T-cell (primary cell): ENCODE measurements around the gene HPCAL1. TPM values are rescaled to one million over a fixed set of nuclear protein-coding genes. Genes with fewer than 3 reads are reported as not detected.

Source experiments
- ATAC-seq, 4 experiments: fragments of 200-7000 bp in 3 of 4; fragments of 150-1000 bp in 1 of 4; cut with Tn5 transposase; replicated peaks in 1 of 4; 1 replicate in 3 of 4; 2 replicates in 1 of 4; pipeline ENCODE4 v1.10.0; 2021; ENCODE audit warnings: moderate library complexity in 3 of 4, mild to moderate bottlenecking in 2 of 4, moderate number of reproducible peaks in 1 of 4
- CTCF ChIA-PET, 2 donors: fragments of 300-600 bp; sonication (Branson Sonifier 250); formaldehyde crosslinking; loops; one replicate each; lab custom pipeline; 2022; ENCODE audit warnings: antibody characterized with exemption in 2 of 2; lab: Charles Lee
- POLR2A ChIA-PET, 2 donors: fragments of 300-600 bp; sonication (Branson Sonifier 250); formaldehyde crosslinking; loops; one replicate each; lab custom pipeline; 2022; ENCODE audit warnings: antibody characterized with exemption in 2 of 2; lab: Charles Lee
- DNase-seq, 35 experiments: peaks; one replicate each; pipeline versions ENCODE4 v3.0.0 to v3.0.0-alpha.2; 2013 to 2023
- H3K27ac ChIP-seq: one replicate; pipeline ENCODE4 v1.5.1; 2013; ENCODE audit warnings: low read length
- H3K27me3 ChIP-seq, 2 experiments: replicated peaks in 1 of 2; 1 replicate in 1 of 2; 2 replicates in 1 of 2; pipeline versions ENCODE4 v1.6.1 to v1.7.0; 2013; ENCODE audit warnings: low read length in 1 of 2, mixed read lengths in 1 of 2; ENCODE audit not compliant: control insufficient read depth in 2 of 2, insufficient read depth in 2 of 2; ENCODE audit errors: extremely low read depth in 1 of 2
- H3K36me3 ChIP-seq, 2 donors: 1 replicate in 1 of 2; 2 replicates in 1 of 2; pipeline versions ENCODE4 v1.6.1 to v1.7.0; 2013; ENCODE audit warnings: low read length in 1 of 2; ENCODE audit not compliant: control insufficient read depth in 2 of 2, insufficient read depth in 1 of 2; ENCODE audit errors: extremely low read depth in 1 of 2
- H3K4me1 ChIP-seq, 2 experiments: 1 replicate in 1 of 2; 2 replicates in 1 of 2; pipeline versions ENCODE4 v1.6.1 to v1.7.0; 2013; ENCODE audit warnings: low read length in 2 of 2, mixed read lengths in 1 of 2; ENCODE audit not compliant: insufficient read depth in 2 of 2, control insufficient read depth in 1 of 2; ENCODE audit errors: extremely low read depth in 1 of 2
- H3K4me3 ChIP-seq, 2 donors: 1 replicate in 1 of 2; 2 replicates in 1 of 2; pipeline versions ENCODE4 v1.5.1 to v1.7.0; 2013; ENCODE audit warnings: mild to moderate bottlenecking in 2 of 2, low read length in 1 of 2, moderate library complexity in 1 of 2; ENCODE audit not compliant: control insufficient read depth in 1 of 2; ENCODE audit errors: extremely low read depth in 1 of 2
- H3K9me3 ChIP-seq: 2 replicates; pipeline ENCODE4 v1.7.0; 2013
- H3K27ac Mint-ChIP-seq, 2 donors: one replicate each; pipeline ENCODE4 v1.8.0; 2020 to 2021; ENCODE audit warnings: mild to moderate bottlenecking in 2 of 2, mixed read lengths in 2 of 2
- H3K27me3 Mint-ChIP-seq, 2 donors: one replicate each; pipeline ENCODE4 v1.8.0; 2021 to 2022; ENCODE audit warnings: mixed read lengths in 2 of 2
- H3K36me3 Mint-ChIP-seq: one replicate; pipeline ENCODE4 v1.8.0; 2021; ENCODE audit warnings: mixed read lengths
- H3K4me1 Mint-ChIP-seq, 3 donors: one replicate each; pipeline ENCODE4 v1.8.0; 2020 to 2022; ENCODE audit warnings: mixed read lengths in 3 of 3, mild to moderate bottlenecking in 1 of 3
- H3K4me3 Mint-ChIP-seq, 3 donors: one replicate each; pipeline ENCODE4 v1.8.0; 2020 to 2022; ENCODE audit warnings: mild to moderate bottlenecking in 3 of 3, mixed read lengths in 3 of 3, moderate library complexity in 3 of 3
- H3K9me3 Mint-ChIP-seq, 3 donors: one replicate each; pipeline ENCODE4 v1.8.0; 2020 to 2022; ENCODE audit warnings: mixed read lengths in 3 of 3
- WGBS: methylation state at CpG from one replicate; pipeline ENCODE4 v1.1.5; 2013; ENCODE audit warnings: missing lambda C conversion rate; ENCODE audit not compliant: insufficient coverage; 5-methylcytosine and 5-hydroxymethylcytosine counted together
- total RNA-seq, 35 experiments: library from RNA in 6 of 35; stranded (reverse) in 6 of 35; fragments of 120-200 nt in 1 of 35; gene quantifications; one replicate each; pipeline versions ENCODE4 v1.2.1 to v1.2.4 and lab custom pipeline; 2013 to 2026

HPCAL1 gene
- total RNA-seq, 5 donors from 2014 or later (not counting 1 experiment from before 2014, with no cell fraction given): 39.5 to 87.3 (median 83.2) TPM

DNA sequence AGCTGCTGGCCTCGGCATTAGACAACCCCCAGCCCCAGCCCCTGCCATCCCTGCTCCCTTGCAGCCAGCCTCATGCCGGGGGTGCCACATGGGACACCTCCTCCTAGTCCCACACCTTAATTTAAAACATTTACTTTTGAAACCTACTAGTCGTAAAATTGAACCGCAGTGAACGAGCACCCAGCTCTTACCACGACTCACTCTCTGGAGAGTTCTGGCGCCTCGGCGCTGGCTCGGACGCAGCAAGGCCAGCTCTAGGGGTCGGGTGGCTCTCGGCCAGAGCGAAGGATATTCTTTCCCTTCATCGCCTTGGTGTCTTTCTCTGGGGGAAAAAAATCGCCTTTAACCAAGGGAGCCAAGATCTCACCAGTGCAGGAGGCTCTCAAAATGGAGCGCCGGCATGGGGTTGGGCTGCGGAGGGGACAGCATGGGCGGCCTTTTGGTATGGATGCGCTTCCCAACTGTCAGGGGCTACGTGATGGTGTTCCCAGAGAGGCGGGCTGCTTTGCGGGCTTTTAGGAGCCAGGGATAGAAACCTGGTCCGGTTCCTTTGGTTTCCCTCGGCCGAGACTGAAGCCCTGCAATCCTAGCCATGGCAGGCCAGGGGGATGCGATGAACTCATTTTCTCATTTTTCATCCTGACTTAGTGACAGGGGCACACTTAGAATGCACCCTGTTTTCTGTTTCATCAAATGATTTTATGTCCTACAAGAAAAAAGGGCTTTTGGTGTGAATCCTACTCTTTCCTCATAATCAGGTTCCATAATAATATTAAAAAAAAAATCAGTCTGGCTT lies 2.0 kb downstream of the HPCAL1 start:
- no peak for ATAC-seq
- CTCF ChIA-PET: interaction anchor here in 1 of 2 donors (0.6 to 3.7 kb wide), 10 partner anchors 22 to 1161 kb away, joined by 3 to 38 read pairs (median 3); partner anchors contain the start of gene E2F6

DNA sequence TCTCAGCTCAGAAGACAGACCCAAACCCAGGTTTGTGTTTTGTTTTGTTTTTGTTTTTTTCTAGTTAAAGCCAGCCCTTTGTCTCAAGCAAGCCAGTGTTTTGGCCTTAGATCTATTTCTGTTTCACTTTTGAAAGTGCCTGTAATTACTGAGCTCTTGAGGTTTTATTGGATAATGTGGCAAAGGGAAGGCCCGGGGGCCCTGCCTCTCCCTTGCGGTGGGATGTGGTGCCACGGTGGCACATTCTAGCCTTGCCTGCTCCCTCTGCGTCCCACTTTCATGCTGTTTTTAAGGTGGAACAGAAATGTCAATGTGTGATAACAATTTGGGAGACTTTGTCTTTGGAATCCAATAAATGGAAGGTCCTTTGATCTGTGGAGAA lies 2.5 kb downstream of the HPCAL1 start:
- H3K27ac ChIP-seq: no peak overlapping the region
- peak in 1 of 4 experiments; percentile 26 for ATAC-seq
- H3K4me1 Mint-ChIP-seq: peaks cover 71 to 77% (median 77%) of the 10 kb centered on the region in 3 donors

More for the DNA sequence above, 2.0 kb downstream of the HPCAL1 start:
- Histone ChIP-seq H3K4me1 (peaks cover 47 to 64% of the 10 kb centered on the region in 2 experiments), H3K27ac (no peak overlapping the region), H3K27me3 (no peaks in the 10 kb centered on the region), H3K36me3 (peaks cover 0 to 2% of the 10 kb centered on the region in 2 donors), H3K4me3 (peak overlapping the region; percentile 88 to 93), H3K9me3 (no peaks in the 10 kb centered on the region)
- H3K27me3 Mint-ChIP-seq: no peaks in the 10 kb centered on the region
- peak overlapping the region; percentile 86 to 99 (median 93) for H3K4me3 Mint-ChIP-seq
- no peak for DNase-seq
- peaks cover 70 to 74% (median 73%) of the 10 kb centered on the region in 3 donors for H3K4me1 Mint-ChIP-seq
- POLR2A ChIA-PET: interaction anchor here (0.7 to 1.6 kb wide), 4 partner anchors 25 to 675 kb away, joined by 3 to 5 read pairs (median 4); no protein-coding TSS in a partner anchor
- WGBS: 64% methylated on average over 23 of the region's 28 CpGs
- peaks cover 4% of the 10 kb centered on the region for H3K36me3 Mint-ChIP-seq
- H3K9me3 Mint-ChIP-seq: no peaks in the 10 kb centered on the region
- peak overlapping the region; percentile 66 to 74 for H3K27ac Mint-ChIP-seq

DNA sequence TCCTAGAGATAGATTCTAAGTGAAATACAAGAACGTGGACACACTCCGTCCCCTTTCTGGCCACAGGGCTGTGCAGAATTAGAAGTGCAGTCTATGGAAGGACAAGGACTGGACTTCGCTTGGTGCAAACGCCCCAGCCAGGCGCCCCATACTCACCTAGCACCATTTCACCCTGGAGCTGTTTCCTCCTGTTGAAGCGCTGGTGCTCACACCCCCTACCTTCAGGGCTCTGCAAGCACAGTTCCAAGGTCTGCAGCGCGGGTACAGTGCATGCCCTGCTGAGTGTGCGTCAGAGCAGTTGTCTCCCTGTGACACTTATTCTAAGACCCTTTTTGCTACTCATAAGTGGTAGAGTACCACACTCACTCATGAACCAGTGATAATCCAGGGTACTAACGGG lies 3.0 kb downstream of the HPCAL1 start:
- peaks cover 68 to 77% (median 75%) of the 10 kb centered on the region in 3 donors for H3K4me1 Mint-ChIP-seq
- H3K4me1 ChIP-seq: peaks cover 43 to 61% of the 10 kb centered on the region in 2 experiments

More for the DNA sequence above, 2.5 kb downstream of the HPCAL1 start:
- peaks cover 9% of the 10 kb centered on the region for H3K36me3 Mint-ChIP-seq
- Histone ChIP-seq H3K4me1 (peaks cover 47 to 64% of the 10 kb centered on the region in 2 experiments), H3K9me3 (no peaks in the 10 kb centered on the region), H3K27me3 (no peaks in the 10 kb centered on the region), H3K36me3 (peaks cover 0 to 2% of the 10 kb centered on the region in 2 donors), H3K4me3 (peak overlapping the region; percentile 88 to 93)
- POLR2A ChIA-PET: interaction anchor here (0.5 to 0.7 kb wide), 3 partner anchors 24 to 1813 kb away, joined by 3 read pairs; partner anchors contain the start of gene YWHAQ (in 1 of the 2)
- H3K4me3 Mint-ChIP-seq: peak overlapping the region; percentile 86 to 99 (median 93)
- peak overlapping the region; percentile 66 to 74 for H3K27ac Mint-ChIP-seq
- no peaks in the 10 kb centered on the region for H3K9me3 Mint-ChIP-seq
- 0% methylated on average over 1 of the region's 4 CpGs for whole genome bisulfite sequencing
- DNase-seq: peak in 31 of 35 experiments; percentile 21 to 70 (median 48)
- H3K27me3 Mint-ChIP-seq: no peaks in the 10 kb centered on the region
- CTCF ChIA-PET: interaction anchor here (0.6 to 1.7 kb wide), 9 partner anchors 22 to 1467 kb away, joined by 3 to 12 read pairs (median 3); no protein-coding TSS in a partner anchor

DNA sequence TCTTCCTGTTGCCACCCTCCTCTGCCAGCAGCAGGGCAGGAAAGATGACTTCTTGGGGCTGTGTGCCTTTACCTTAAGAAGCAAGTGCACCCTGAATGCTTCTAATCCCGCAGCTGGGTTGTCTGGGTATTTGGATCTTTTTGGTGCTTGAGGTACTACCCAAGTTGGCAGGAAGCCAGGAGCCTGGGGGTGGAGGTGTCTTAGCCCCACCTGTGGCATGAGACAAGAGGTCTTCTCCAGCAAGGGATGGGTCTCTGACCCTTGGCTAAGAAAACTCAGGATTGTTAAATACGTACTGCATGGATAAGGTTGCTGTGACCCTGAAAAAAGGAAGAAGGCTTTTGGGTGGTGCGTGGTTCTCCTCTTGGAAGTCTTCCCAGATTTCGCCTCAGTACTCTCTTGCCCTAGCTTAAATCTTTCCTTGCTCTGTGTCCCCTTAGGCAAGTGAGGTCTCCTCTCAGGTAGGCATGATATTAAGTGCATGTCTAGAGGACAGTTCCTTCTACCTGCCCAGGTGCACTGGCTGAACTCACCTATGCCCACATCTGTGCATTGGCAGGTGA lies 4.3 kb downstream of the HPCAL1 start:
- H3K4me3 ChIP-seq: no peak overlapping the region
- ChIA-PET POLR2A (interaction anchor here in 1 of 2 donors (0.6 to 1.0 kb wide), 2 partner anchors 24 to 76 kb away, joined by 3 to 5 read pairs; no protein-coding TSS in a partner anchor), CTCF (interaction anchor here (0.9 to 1.4 kb wide), 3 partner anchors 21 to 102 kb away, joined by 3 to 5 read pairs (median 3); no protein-coding TSS in a partner anchor)
- Mint-ChIP-seq H3K4me1 (peaks cover 56 to 69% (median 67%) of the 10 kb centered on the region in 3 donors), H3K4me3 (peak overlapping the region; percentile 1 to 93 (median 55)), H3K27me3 (no peaks in the 10 kb centered on the region), H3K36me3 (peaks cover 9% of the 10 kb centered on the region), H3K9me3 (no peaks in the 10 kb centered on the region), H3K27ac (peak overlapping the region; percentile 30 to 47)
- H3K27me3 ChIP-seq: no peaks in the 10 kb centered on the region
- peaks cover 0 to 2% of the 10 kb centered on the region in 2 donors for H3K36me3 ChIP-seq
- 94% methylated on average over 2 of the region's 4 CpGs for WGBS
- ATAC-seq (no peak), DNase-seq (peak in 7 of 35 experiments; percentile 27 to 53 (median 29))
- no peak overlapping the region for H3K27ac ChIP-seq
- H3K4me1 ChIP-seq: peaks cover 32 to 48% of the 10 kb centered on the region in 2 experiments
- H3K9me3 ChIP-seq: no peaks in the 10 kb centered on the region

More for the DNA sequence above, 3.0 kb downstream of the HPCAL1 start:
- Mint-ChIP-seq H3K4me3 (peak overlapping the region; percentile 86 to 99 (median 93)), H3K27ac (peak overlapping the region; percentile 66 to 74), H3K27me3 (no peaks in the 10 kb centered on the region), H3K36me3 (peaks cover 9% of the 10 kb centered on the region), H3K9me3 (no peaks in the 10 kb centered on the region)
- CTCF ChIA-PET: interaction anchor here (0.5 to 1.7 kb wide), 10 partner anchors 21 to 1468 kb away, joined by 3 to 12 read pairs (median 3); no protein-coding TSS in a partner anchor
- 35% methylated on average over 4 of the region's 10 CpGs for WGBS
- Histone ChIP-seq H3K4me3 (peak overlapping the region; percentile 88 to 93), H3K36me3 (peaks cover 0 to 2% of the 10 kb centered on the region in 2 donors), H3K27me3 (no peaks in the 10 kb centered on the region), H3K9me3 (no peaks in the 10 kb centered on the region), H3K27ac (no peak overlapping the region)
- ATAC-seq (peak in 3 of 4 experiments; percentile 14 to 28 (median 16)), DNase-seq (peak in 22 of 35 experiments; percentile 28 to 62 (median 48))
- POLR2A ChIA-PET: interaction anchor here (0.5 to 0.7 kb wide), 4 partner anchors 24 to 1813 kb away, joined by 3 to 5 read pairs (median 3); partner anchors contain the start of genes ODC1 (in 1 of the 2) and YWHAQ (in 1 of the 2)

DNA sequence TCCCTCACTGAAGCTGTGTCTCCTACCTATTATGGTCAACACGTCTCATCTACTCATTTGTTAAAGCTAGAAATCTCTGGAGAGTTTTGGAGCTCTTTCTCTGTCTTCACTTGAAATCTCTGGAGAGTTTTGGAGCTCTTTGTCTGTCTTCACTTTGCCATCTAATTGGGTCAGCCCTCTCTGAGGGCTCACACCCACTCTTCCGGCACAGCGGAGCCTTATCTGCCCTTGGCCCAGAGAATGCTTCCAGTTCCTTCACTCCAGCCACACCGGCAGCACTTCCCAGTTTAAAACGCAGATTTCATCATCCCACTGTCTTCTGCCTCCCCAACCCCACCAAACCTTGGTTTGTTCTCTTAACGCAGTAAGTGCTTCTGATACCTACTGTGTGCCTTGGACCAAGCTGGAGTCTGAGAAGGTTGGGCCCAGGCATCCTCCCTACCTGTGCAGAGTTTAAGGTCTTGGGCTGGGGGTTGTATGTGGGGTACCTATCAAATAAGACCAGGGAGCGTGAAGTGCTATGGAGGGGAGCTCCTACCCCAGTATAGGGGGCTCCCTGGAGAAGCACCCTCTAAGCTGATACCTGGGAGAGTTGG lies 5.0 kb downstream of the HPCAL1 start:
- DNase-seq (no peak), ATAC-seq (no peak)
- Histone ChIP-seq H3K9me3 (no peaks in the 10 kb centered on the region), H3K4me3 (no peak overlapping the region), H3K27ac (no peak overlapping the region), H3K36me3 (peaks cover 0 to 2% of the 10 kb centered on the region in 2 donors), H3K4me1 (peaks cover 31 to 45% of the 10 kb centered on the region in 2 experiments), H3K27me3 (no peaks in the 10 kb centered on the region)
- no peaks in the 10 kb centered on the region for H3K27me3 Mint-ChIP-seq
- H3K9me3 Mint-ChIP-seq: no peaks in the 10 kb centered on the region
- peak overlapping the region in 2 of 3 donors; percentile 55 to 93 for H3K4me3 Mint-ChIP-seq
- POLR2A ChIA-PET: interaction anchor here in 1 of 2 donors (1.0 kb wide), 2 partner anchors 24 to 138 kb away, joined by 3 read pairs; no protein-coding TSS in a partner anchor
- CTCF ChIA-PET: interaction anchor here (0.6 to 1.3 kb wide), 2 partner anchors 99 to 101 kb away, joined by 3 to 5 read pairs; no protein-coding TSS in a partner anchor
- 82% methylated on average over 5 of the region's 7 CpGs for WGBS
- H3K36me3 Mint-ChIP-seq: peaks cover 9% of the 10 kb centered on the region
- peak overlapping the region; percentile 30 to 47 for H3K27ac Mint-ChIP-seq
- H3K4me1 Mint-ChIP-seq: peaks cover 56 to 69% (median 67%) of the 10 kb centered on the region in 3 donors
